GM23338 (cell line): Measurements from ENCODE around the gene HLA-DOB. TPM values are rescaled to one million over a fixed set of nuclear protein-coding genes. Genes with fewer than 3 reads are reported as not detected.

Source experiments
- ATAC-seq: fragments of 200-7000 bp; cut with Tn5 transposase; 3 replicates; pipeline ENCODE4 v1.9.1; 2020
- DNase-seq: peaks from one replicate; pipeline ENCODE4 v3.0.0-alpha.2; 2015; ENCODE audit warnings: low spot score
- H2AFZ ChIP-seq: fragments of 200-600 bp; sonication (generic); 2 replicates; pipeline ENCODE4 v1.8.0; 2016; ENCODE audit warnings: antibody characterized with exemption, mild to moderate bottlenecking, moderate library complexity
- H3F3A ChIP-seq: fragments of 200-600 bp; sonication (generic); replicated peaks from 2 replicates; pipeline ENCODE4 v1.8.0; 2017; ENCODE audit warnings: antibody characterized with exemption, mixed run types, low read depth
- H3K27ac ChIP-seq: fragments of 200-600 bp; sonication (generic); 2 replicates; pipeline ENCODE4 v1.6.1; 2016; ENCODE audit warnings: low read depth
- H3K27me3 ChIP-seq: fragments of 200-600 bp; sonication (generic); 2 replicates; pipeline ENCODE4 v1.8.0; 2016; ENCODE audit warnings: mild to moderate bottlenecking, mixed run types, moderate library complexity; ENCODE audit not compliant: insufficient read depth
- H3K36me3 ChIP-seq: fragments of 200-600 bp; sonication (generic); 2 replicates; pipeline ENCODE4 v1.8.0; 2016; ENCODE audit warnings: mild to moderate bottlenecking; ENCODE audit not compliant: insufficient read depth
- H3K4me1 ChIP-seq: fragments of 200-600 bp; sonication (generic); 2 replicates; pipeline ENCODE4 v1.8.0; 2016; ENCODE audit warnings: mild to moderate bottlenecking, moderate library complexity; ENCODE audit not compliant: insufficient read depth
- H3K4me2 ChIP-seq: fragments of 200-600 bp; sonication (generic); 2 replicates; pipeline ENCODE4 v1.7.1; 2017; ENCODE audit warnings: mixed run types
- H3K4me3 ChIP-seq: fragments of 200-600 bp; sonication (generic); 2 replicates; pipeline ENCODE4 v1.6.1; 2016; ENCODE audit warnings: mixed run types
- H3K79me2 ChIP-seq: fragments of 200-600 bp; sonication (generic); replicated peaks from 2 replicates; pipeline ENCODE4 v1.8.0; 2017; ENCODE audit warnings: mild to moderate bottlenecking; ENCODE audit not compliant: insufficient read depth
- H3K9me2 ChIP-seq: fragments of 200-600 bp; sonication (generic); 2 replicates; pipeline ENCODE4 v1.8.0; 2017; ENCODE audit not compliant: insufficient read depth
- H4K20me1 ChIP-seq: fragments of 200-600 bp; sonication (generic); replicated peaks from 2 replicates; pipeline ENCODE4 v1.8.0; 2017; ENCODE audit warnings: mild to moderate bottlenecking; ENCODE audit not compliant: insufficient read depth
- H3K27ac Mint-ChIP-seq: 2 replicates; pipeline ENCODE4 v1.8.0; 2020; ENCODE audit warnings: inconsistent platforms, mild to moderate bottlenecking, moderate library complexity, mixed read lengths
- H3K27me3 Mint-ChIP-seq: 3 replicates; pipeline ENCODE4 v1.8.0; 2022; ENCODE audit warnings: low read depth, mild to moderate bottlenecking, moderate library complexity, mixed read lengths, inconsistent platforms; ENCODE audit not compliant: insufficient read depth, poor library complexity
- H3K36me3 Mint-ChIP-seq: 3 replicates; pipeline ENCODE4 v1.8.0; 2021; ENCODE audit warnings: low read depth, mild to moderate bottlenecking, inconsistent platforms, moderate library complexity, mixed read lengths
- H3K4me1 Mint-ChIP-seq: 3 replicates; pipeline ENCODE4 v1.8.0; 2020; ENCODE audit warnings: mild to moderate bottlenecking, inconsistent platforms, mixed read lengths
- H3K4me3 Mint-ChIP-seq: 3 replicates; pipeline ENCODE4 v1.8.0; 2021; ENCODE audit warnings: moderate library complexity, mild to moderate bottlenecking, inconsistent platforms, mixed read lengths
- H3K9me3 Mint-ChIP-seq: 3 replicates; pipeline ENCODE4 v1.8.0; 2020; ENCODE audit warnings: moderate library complexity, mild to moderate bottlenecking, inconsistent platforms, mixed read lengths
- CREB1 ChIP-seq: fragments of 250-450 bp; sonication (Bioruptor Pico); IDR thresholded peaks from 2 replicates; pipeline ENCODE4 v1.5.0; 2020; ENCODE audit warnings: low read depth, mild to moderate bottlenecking, moderate library complexity
- CTCF ChIP-seq, 2 experiments: fragments of 200-600 bp in 1 of 2; sonication (generic) in 1 of 2; conservative IDR thresholded peaks; 2 replicates each; pipeline versions ENCODE4 v1.5.1 to v1.6.1; 2016 to 2017; ENCODE audit warnings: antibody characterized with exemption in 2 of 2, low read depth in 2 of 2, mild to moderate bottlenecking in 2 of 2, moderate library complexity in 1 of 2
- ETS1 ChIP-seq: IDR thresholded peaks from 2 replicates; pipeline ENCODE4 v1.6.1; 2016; ENCODE audit warnings: antibody characterized with exemption
- EZH2 ChIP-seq: fragments of 200-600 bp; sonication (generic); IDR thresholded peaks from one replicate; pipeline ENCODE4 v1.8.0; 2017; ENCODE audit warnings: antibody characterized with exemption, mild to moderate bottlenecking, low read depth; ENCODE audit not compliant: unreplicated experiment
- EZH2phosphoT487 ChIP-seq: fragments of 200-600 bp; sonication (generic); IDR thresholded peaks from one replicate; pipeline ENCODE4 v1.8.1; 2018; ENCODE audit warnings: antibody characterized with exemption; ENCODE audit not compliant: unreplicated experiment
- JUNB ChIP-seq: IDR thresholded peaks from one replicate; pipeline ENCODE4 v1.6.1; 2016; ENCODE audit warnings: antibody characterized with exemption; ENCODE audit not compliant: unreplicated experiment
- NANOG ChIP-seq: IDR thresholded peaks from 2 replicates; pipeline ENCODE4 v1.6.1; 2016; ENCODE audit warnings: antibody characterized with exemption, borderline replicate concordance
- POLR2AphosphoS5 ChIP-seq: IDR thresholded peaks from 2 replicates; pipeline ENCODE4 v1.6.1; 2016; ENCODE audit warnings: antibody characterized with exemption, low read depth
- STAT1 ChIP-seq: IDR thresholded peaks from one replicate; pipeline ENCODE4 v1.6.1; 2016; ENCODE audit warnings: antibody characterized with exemption; ENCODE audit not compliant: unreplicated experiment
- ZNF114 ChIP-seq: fragments of 250-450 bp; sonication (Bioruptor Pico); IDR thresholded peaks from 2 replicates; pipeline ENCODE4 v1.5.0; 2020; ENCODE audit warnings: mild to moderate bottlenecking, moderate library complexity
- ZNF331 ChIP-seq: fragments of 250-450 bp; sonication (Bioruptor Pico); IDR thresholded peaks from 2 replicates; pipeline ENCODE4 v1.5.0; 2020; ENCODE audit warnings: low read depth, mild to moderate bottlenecking, moderate library complexity
- polyA plus RNA-seq: library from polyadenylated mRNA; unstranded; fragments of >200 nt; fragmentation: Nextera tagmentation; extraction: Ambion mirVana; gene quantifications from 2 replicates; pipeline ENCODE4 v1.2.1, GENCODE V29; 2016
- total RNA-seq: library from RNA; depleted of rRNA; stranded (reverse); fragments of >200 nt; shearing (Covaris generic); gene quantifications from 2 replicates; pipeline ENCODE4 v1.2.3, GENCODE V29; 2014
- TF ChIP-seq, protein P1 (sequence below): fragments of 250-450 bp; sonication (Bioruptor Pico); IDR thresholded peaks from 2 replicates; pipeline ENCODE4 v1.5.0; 2020; ENCODE audit warnings: mild to moderate bottlenecking, moderate library complexity
- TF ChIP-seq, protein P2 (sequence below): IDR thresholded peaks from one replicate; pipeline ENCODE4 v1.6.1; 2018; ENCODE audit warnings: antibody characterized with exemption; ENCODE audit not compliant: unreplicated experiment

Gene HLA-DOB
- total and polyA plus RNA-seq, 2 experiments from 2014 or later: not detected

- H3K27me3 ChIP-seq: peaks cover 40% of the 10 kb centered on the region
- no peak overlapping the region for H3K27ac Mint-ChIP-seq
- H3K4me1 ChIP-seq: peaks cover 12% of the 10 kb centered on the region; the same call in 1 of the 2 replicates
- H3K27ac ChIP-seq: no peak overlapping the region
- H3K9me3 Mint-ChIP-seq: no peaks in the 10 kb centered on the region; the same call in 2 of the 3 replicates
- H4K20me1 ChIP-seq: no peaks in the 10 kb centered on the region
- no peaks in the 10 kb centered on the region; the same call in 1 of the 2 replicates for H3K36me3 ChIP-seq
- H3K4me2 ChIP-seq: no peak overlapping the region
- H3K27me3 Mint-ChIP-seq: peaks cover 41% of the 10 kb centered on the region
- H3K36me3 Mint-ChIP-seq: peaks cover 15% of the 10 kb centered on the region; the same call in 2 of the 3 replicates
- H3F3A ChIP-seq: 0 out of 2 replicates have a peak, but pooled peaks cover 5% of the 10 kb centered on the region
- no peaks in the 10 kb centered on the region for H3K9me2 ChIP-seq
- H3K4me3 ChIP-seq: no peak overlapping the region
- no peak for TF ChIP-seq ETS1
- no peak for TF ChIP-seq STAT1
- no peak for TF ChIP-seq ZNF114 (CRISPR knock-in tag)
- no peak for TF ChIP-seq NANOG
- no peak for TF ChIP-seq JUNB
- TF ChIP-seq EZH2phosphoT487: no peak
- no peak for TF ChIP-seq EZH2
- no peak for TF ChIP-seq POLR2AphosphoS5
- TF ChIP-seq, protein P1, sequence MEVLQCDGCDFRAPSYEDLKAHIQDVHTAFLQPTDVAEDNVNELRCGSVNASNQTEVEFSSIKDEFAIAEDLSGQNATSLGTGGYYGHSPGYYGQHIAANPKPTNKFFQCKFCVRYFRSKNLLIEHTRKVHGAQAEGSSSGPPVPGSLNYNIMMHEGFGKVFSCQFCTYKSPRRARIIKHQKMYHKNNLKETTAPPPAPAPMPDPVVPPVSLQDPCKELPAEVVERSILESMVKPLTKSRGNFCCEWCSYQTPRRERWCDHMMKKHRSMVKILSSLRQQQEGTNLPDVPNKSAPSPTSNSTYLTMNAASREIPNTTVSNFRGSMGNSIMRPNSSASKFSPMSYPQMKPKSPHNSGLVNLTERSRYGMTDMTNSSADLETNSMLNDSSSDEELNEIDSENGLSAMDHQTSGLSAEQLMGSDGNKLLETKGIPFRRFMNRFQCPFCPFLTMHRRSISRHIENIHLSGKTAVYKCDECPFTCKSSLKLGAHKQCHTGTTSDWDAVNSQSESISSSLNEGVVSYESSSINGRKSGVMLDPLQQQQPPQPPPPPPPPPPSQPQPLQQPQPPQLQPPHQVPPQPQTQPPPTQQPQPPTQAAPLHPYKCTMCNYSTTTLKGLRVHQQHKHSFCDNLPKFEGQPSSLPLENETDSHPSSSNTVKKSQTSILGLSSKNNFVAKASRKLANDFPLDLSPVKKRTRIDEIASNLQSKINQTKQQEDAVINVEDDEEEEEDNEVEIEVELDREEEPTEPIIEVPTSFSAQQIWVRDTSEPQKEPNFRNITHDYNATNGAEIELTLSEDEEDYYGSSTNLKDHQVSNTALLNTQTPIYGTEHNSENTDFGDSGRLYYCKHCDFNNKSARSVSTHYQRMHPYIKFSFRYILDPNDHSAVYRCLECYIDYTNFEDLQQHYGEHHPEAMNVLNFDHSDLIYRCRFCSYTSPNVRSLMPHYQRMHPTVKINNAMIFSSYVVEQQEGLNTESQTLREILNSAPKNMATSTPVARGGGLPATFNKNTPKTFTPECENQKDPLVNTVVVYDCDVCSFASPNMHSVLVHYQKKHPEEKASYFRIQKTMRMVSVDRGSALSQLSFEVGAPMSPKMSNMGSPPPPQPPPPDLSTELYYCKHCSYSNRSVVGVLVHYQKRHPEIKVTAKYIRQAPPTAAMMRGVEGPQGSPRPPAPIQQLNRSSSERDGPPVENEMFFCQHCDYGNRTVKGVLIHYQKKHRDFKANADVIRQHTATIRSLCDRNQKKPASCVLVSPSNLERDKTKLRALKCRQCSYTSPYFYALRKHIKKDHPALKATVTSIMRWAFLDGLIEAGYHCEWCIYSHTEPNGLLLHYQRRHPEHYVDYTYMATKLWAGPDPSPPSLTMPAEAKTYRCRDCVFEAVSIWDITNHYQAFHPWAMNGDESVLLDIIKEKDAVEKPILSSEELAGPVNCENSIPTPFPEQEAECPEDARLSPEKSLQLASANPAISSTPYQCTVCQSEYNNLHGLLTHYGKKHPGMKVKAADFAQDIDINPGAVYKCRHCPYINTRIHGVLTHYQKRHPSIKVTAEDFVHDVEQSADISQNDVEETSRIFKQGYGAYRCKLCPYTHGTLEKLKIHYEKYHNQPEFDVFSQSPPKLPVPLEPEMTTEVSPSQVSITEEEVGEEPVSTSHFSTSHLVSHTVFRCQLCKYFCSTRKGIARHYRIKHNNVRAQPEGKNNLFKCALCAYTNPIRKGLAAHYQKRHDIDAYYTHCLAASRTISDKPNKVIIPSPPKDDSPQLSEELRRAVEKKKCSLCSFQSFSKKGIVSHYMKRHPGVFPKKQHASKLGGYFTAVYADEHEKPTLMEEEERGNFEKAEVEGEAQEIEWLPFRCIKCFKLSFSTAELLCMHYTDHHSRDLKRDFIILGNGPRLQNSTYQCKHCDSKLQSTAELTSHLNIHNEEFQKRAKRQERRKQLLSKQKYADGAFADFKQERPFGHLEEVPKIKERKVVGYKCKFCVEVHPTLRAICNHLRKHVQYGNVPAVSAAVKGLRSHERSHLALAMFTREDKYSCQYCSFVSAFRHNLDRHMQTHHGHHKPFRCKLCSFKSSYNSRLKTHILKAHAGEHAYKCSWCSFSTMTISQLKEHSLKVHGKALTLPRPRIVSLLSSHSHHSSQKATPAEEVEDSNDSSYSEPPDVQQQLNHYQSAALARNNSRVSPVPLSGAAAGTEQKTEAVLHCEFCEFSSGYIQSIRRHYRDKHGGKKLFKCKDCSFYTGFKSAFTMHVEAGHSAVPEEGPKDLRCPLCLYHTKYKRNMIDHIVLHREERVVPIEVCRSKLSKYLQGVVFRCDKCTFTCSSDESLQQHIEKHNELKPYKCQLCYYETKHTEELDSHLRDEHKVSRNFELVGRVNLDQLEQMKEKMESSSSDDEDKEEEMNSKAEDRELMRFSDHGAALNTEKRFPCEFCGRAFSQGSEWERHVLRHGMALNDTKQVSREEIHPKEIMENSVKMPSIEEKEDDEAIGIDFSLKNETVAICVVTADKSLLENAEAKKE (CRISPR knock-in tag): no peak
- no peak for TF ChIP-seq CREB1 (CRISPR knock-in tag)
- no peak for TF ChIP-seq CTCF (conservative IDR thresholded peaks at IDR 0.05; ENCODE audit: low read depth in 2 of 2)
- TF ChIP-seq, protein P2, sequence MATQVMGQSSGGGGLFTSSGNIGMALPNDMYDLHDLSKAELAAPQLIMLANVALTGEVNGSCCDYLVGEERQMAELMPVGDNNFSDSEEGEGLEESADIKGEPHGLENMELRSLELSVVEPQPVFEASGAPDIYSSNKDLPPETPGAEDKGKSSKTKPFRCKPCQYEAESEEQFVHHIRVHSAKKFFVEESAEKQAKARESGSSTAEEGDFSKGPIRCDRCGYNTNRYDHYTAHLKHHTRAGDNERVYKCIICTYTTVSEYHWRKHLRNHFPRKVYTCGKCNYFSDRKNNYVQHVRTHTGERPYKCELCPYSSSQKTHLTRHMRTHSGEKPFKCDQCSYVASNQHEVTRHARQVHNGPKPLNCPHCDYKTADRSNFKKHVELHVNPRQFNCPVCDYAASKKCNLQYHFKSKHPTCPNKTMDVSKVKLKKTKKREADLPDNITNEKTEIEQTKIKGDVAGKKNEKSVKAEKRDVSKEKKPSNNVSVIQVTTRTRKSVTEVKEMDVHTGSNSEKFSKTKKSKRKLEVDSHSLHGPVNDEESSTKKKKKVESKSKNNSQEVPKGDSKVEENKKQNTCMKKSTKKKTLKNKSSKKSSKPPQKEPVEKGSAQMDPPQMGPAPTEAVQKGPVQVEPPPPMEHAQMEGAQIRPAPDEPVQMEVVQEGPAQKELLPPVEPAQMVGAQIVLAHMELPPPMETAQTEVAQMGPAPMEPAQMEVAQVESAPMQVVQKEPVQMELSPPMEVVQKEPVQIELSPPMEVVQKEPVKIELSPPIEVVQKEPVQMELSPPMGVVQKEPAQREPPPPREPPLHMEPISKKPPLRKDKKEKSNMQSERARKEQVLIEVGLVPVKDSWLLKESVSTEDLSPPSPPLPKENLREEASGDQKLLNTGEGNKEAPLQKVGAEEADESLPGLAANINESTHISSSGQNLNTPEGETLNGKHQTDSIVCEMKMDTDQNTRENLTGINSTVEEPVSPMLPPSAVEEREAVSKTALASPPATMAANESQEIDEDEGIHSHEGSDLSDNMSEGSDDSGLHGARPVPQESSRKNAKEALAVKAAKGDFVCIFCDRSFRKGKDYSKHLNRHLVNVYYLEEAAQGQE: no peak
- TF ChIP-seq ZNF331 (CRISPR knock-in tag): no peak
- H3K4me3 Mint-ChIP-seq: no peak overlapping the region
- no peak overlapping the region for H2AFZ ChIP-seq
- ATAC-seq (no peak), DNase-seq (no peak)
- H3K4me1 Mint-ChIP-seq: peaks cover 20% of the 10 kb centered on the region
- H3K79me2 ChIP-seq: no peaks in the 10 kb centered on the region
Observed at GRCh38 chr6:32851025-32851424, 34.2 kb upstream of the HLA-DOB start.
